ENCODE measurements around the gene FAM83C.

DNA sequence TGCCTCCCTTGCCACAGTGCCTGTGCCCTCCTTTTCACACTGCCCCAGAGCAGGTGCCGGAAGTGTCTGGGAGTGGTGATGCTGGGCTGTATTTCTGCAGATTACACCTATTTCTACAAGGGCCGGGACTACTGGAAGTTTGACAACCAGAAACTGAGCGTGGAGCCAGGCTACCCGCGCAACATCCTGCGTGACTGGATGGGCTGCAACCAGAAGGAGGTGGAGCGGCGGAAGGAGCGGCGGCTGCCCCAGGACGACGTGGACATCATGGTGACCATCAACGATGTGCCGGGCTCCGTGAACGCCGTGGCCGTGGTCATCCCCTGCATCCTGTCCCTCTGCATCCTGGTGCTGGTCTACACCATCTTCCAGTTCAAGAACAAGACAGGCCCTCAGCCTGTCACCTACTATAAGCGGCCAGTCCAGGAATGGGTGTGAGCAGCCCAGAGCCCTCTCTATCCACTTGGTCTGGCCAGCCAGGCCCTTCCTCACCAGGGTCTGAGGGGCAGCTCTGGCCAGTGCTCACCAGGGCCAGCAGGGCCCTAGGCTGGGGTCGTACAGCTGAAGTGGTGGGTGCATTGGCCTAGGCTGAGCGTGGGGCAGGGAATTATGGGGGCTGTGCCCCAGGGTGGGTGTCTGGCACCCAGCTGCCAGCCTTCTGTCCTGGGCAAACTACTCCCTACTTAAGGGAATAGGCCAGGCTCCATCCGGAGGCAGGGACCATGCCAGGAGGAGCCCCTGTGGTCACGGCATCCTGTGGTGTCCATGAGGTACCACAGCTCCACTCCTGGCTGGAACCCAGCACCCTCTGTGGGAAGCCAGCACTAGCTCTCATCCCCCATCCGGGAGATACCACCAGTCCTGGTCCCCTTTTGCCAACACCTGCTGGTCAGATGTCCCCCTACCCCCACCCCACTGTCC, 17.8 kb downstream of the FAM83C start:
- TF ChIP-seq, protein P1, sequence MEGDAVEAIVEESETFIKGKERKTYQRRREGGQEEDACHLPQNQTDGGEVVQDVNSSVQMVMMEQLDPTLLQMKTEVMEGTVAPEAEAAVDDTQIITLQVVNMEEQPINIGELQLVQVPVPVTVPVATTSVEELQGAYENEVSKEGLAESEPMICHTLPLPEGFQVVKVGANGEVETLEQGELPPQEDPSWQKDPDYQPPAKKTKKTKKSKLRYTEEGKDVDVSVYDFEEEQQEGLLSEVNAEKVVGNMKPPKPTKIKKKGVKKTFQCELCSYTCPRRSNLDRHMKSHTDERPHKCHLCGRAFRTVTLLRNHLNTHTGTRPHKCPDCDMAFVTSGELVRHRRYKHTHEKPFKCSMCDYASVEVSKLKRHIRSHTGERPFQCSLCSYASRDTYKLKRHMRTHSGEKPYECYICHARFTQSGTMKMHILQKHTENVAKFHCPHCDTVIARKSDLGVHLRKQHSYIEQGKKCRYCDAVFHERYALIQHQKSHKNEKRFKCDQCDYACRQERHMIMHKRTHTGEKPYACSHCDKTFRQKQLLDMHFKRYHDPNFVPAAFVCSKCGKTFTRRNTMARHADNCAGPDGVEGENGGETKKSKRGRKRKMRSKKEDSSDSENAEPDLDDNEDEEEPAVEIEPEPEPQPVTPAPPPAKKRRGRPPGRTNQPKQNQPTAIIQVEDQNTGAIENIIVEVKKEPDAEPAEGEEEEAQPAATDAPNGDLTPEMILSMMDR (IDR thresholded peaks at IDR 0.05), result no peak
- TF ChIP-seq POLR2A (IDR thresholded peaks at IDR 0.05; ENCODE audit: low read depth), result no peak
- no peak for TF ChIP-seq POLR2AphosphoS5 (IDR thresholded peaks at IDR 0.05)
- no peak for TF ChIP-seq EP300 (IDR thresholded peaks at IDR 0.05)
